ENCODE results near the gene MAP6D1. TPM values are rescaled to one million over a fixed set of nuclear protein-coding genes. Genes with fewer than 3 reads are reported as not detected.
A peak's percentile ranks its signal among the peaks of the same experiment; 100 is the strongest.

The MAP6D1 gene
- total and polyA plus RNA-seq, 7 experiments from 2014 or later = 0.81 to 2.9 (median 1.2) TPM; not detected in 2

GRCh38 chr3:183827809-183828537 lies 2.6 kb upstream of the MAP6D1 start:
- DNase-seq = no peak
- H3K4me3 Mint-ChIP-seq = peak overlapping the region in 1 of 10 donors; percentile 1
- Histone ChIP-seq H3K4me3 (ENCODE audit: low read length) (no peak overlapping the region), H3K27me3 (ENCODE audit: control insufficient read depth in 2 of 2, insufficient read depth in 2 of 2, low read length in 2 of 2) (no peaks in the 10 kb centered on the region), H3K4me1 (ENCODE audit: control insufficient read depth in 2 of 2, insufficient read depth in 2 of 2, low read length in 2 of 2) (peaks cover 7 to 11% of the 10 kb centered on the region in 2 donors), H3K9me3 (ENCODE audit: control insufficient read depth in 2 of 3, low read length in 3 of 3) (no peaks in the 10 kb centered on the region), H3K36me3 (ENCODE audit: control insufficient read depth in 2 of 3, insufficient read depth in 3 of 3, low read length in 3 of 3) (peaks cover 0 to 28% (median 4%) of the 10 kb centered on the region in 3 experiments), H3K27ac (ENCODE audit: low read depth, low read length) (no peak overlapping the region)
- ATAC-seq = no peak
- H3K4me1 Mint-ChIP-seq = peaks cover 5 to 15% (median 11%) of the 10 kb centered on the region in 7 donors
- H3K9me3 Mint-ChIP-seq = peaks cover 0 to 4% (median 0%) of the 10 kb centered on the region in 11 donors
- peaks cover 0 to 13% (median 3%) of the 10 kb centered on the region in 5 donors for H3K36me3 Mint-ChIP-seq
- intact Hi-C loops (cut with micrococcal nuclease) = loop anchor here in 1 of 2 donors (1.0 kb wide), 1 partner anchor 12 kb away; no protein-coding TSS in a partner anchor
- H3K27me3 Mint-ChIP-seq = peaks cover 0 to 18% (median 0%) of the 10 kb centered on the region in 5 donors
- CTCF ChIA-PET = interaction anchor here (1.2 kb wide), 1 partner anchor 57 kb away, joined by 4 read pairs; the partner anchor contains the start of gene PARL
- H3K27ac Mint-ChIP-seq = peak overlapping the region in 3 of 9 donors; percentile 10 to 71 (median 25)
- POLR2A ChIA-PET = no interaction called here

GRCh38 chr3:183826448-183827250 lies 1.3 kb upstream of the MAP6D1 start:
- H3K4me3 ChIP-seq (ENCODE audit: low read length) = no peak overlapping the region
- peaks cover 0 to 22% (median 0%) of the 10 kb centered on the region in 5 donors for H3K27me3 Mint-ChIP-seq
- H3K36me3 ChIP-seq (ENCODE audit: control insufficient read depth in 2 of 3, insufficient read depth in 3 of 3, low read length in 3 of 3) = peaks cover 0 to 21% (median 4%) of the 10 kb centered on the region in 3 experiments
- peaks cover 5 to 15% (median 14%) of the 10 kb centered on the region in 7 donors for H3K4me1 Mint-ChIP-seq
- peak overlapping the region; percentile 54 to 87 (median 76) for H3K4me3 Mint-ChIP-seq
- no peaks in the 10 kb centered on the region for H3K27me3 ChIP-seq (ENCODE audit: control insufficient read depth in 2 of 2, insufficient read depth in 2 of 2, low read length in 2 of 2)
- POLR2A ChIA-PET = interaction anchor here (1.7 kb wide), 1 partner anchor 11 kb away, joined by 4 read pairs; no protein-coding TSS in a partner anchor
- no peak for ATAC-seq
- DNase-seq = peak in 1 of 9 donors; percentile 4
- H3K4me1 ChIP-seq (ENCODE audit: control insufficient read depth in 2 of 2, insufficient read depth in 2 of 2, low read length in 2 of 2) = peaks cover 7 to 11% of the 10 kb centered on the region in 2 donors
- intact Hi-C loops (cut with micrococcal nuclease) = no loop called here
- peak overlapping the region in 8 of 9 donors; percentile 1 to 76 (median 48) for H3K27ac Mint-ChIP-seq
- H3K27ac ChIP-seq (ENCODE audit: low read depth, low read length) = no peak overlapping the region
- CTCF ChIA-PET = interaction anchor here (0.8 kb wide), 1 partner anchor 58 kb away, joined by 3 read pairs; the partner anchor contains the start of gene PARL
- H3K9me3 ChIP-seq (ENCODE audit: control insufficient read depth in 2 of 3, low read length in 3 of 3) = no peaks in the 10 kb centered on the region
- H3K9me3 Mint-ChIP-seq = peaks cover 0 to 4% (median 0%) of the 10 kb centered on the region in 11 donors
- peaks cover 0 to 7% (median 3%) of the 10 kb centered on the region in 5 donors for H3K36me3 Mint-ChIP-seq

GRCh38 chr3:183824761-183825455 lies 469 bp downstream of the MAP6D1 start:
- H3K4me3 ChIP-seq (ENCODE audit: low read length) = peak overlapping the region; percentile 56
- H3K27me3 ChIP-seq (ENCODE audit: control insufficient read depth in 2 of 2, insufficient read depth in 2 of 2, low read length in 2 of 2) = no peaks in the 10 kb centered on the region
- peaks cover 0 to 4% (median 0%) of the 10 kb centered on the region in 11 donors for H3K9me3 Mint-ChIP-seq
- no peaks in the 10 kb centered on the region for H3K9me3 ChIP-seq (ENCODE audit: control insufficient read depth in 2 of 3, low read length in 3 of 3)
- POLR2A ChIA-PET = interaction anchor here (1.7 kb wide), 1 partner anchor 10 kb away, joined by 4 read pairs; no protein-coding TSS in a partner anchor
- peaks cover 0 to 22% (median 0%) of the 10 kb centered on the region in 5 donors for H3K27me3 Mint-ChIP-seq
- CTCF ChIA-PET = interaction anchor here (0.7 kb wide), 1 partner anchor 11 kb away, joined by 3 read pairs; no protein-coding TSS in a partner anchor
- ATAC-seq (peak; percentile 40), DNase-seq (peak in 5 of 9 donors; percentile 5 to 39 (median 19))
- peak overlapping the region in 3 of 9 donors; percentile 15 to 67 (median 32) for H3K27ac Mint-ChIP-seq
- H3K27ac ChIP-seq (ENCODE audit: low read depth, low read length) = peak overlapping the region; percentile 55
- H3K4me1 Mint-ChIP-seq = peaks cover 5 to 15% (median 14%) of the 10 kb centered on the region in 7 donors
- intact Hi-C loops (cut with micrococcal nuclease) = loop anchor here (1.0 kb wide), 1 partner anchor 59 kb away; the partner anchor contains the start of gene PARL (in 2 of the 2)
- H3K4me3 Mint-ChIP-seq = peak overlapping the region; percentile 69 to 90 (median 82)
- peaks cover 7 to 11% of the 10 kb centered on the region in 2 donors for H3K4me1 ChIP-seq (ENCODE audit: control insufficient read depth in 2 of 2, insufficient read depth in 2 of 2, low read length in 2 of 2)
- peaks cover 0 to 9% (median 0%) of the 10 kb centered on the region in 3 experiments for H3K36me3 ChIP-seq (ENCODE audit: control insufficient read depth in 2 of 3, insufficient read depth in 3 of 3, low read length in 3 of 3)
- H3K36me3 Mint-ChIP-seq = peaks cover 0 to 3% (median 0%) of the 10 kb centered on the region in 5 donors

GRCh38 chr3:183823963-183824362 lies 1.4 kb downstream of the MAP6D1 start:
- Mint-ChIP-seq H3K27ac (peak overlapping the region in 7 of 9 donors; percentile 14 to 73 (median 32)), H3K9me3 (peaks cover 0 to 4% (median 0%) of the 10 kb centered on the region in 11 donors), H3K36me3 (peaks cover 0 to 3% (median 0%) of the 10 kb centered on the region in 5 donors), H3K27me3 (peaks cover 0 to 22% (median 0%) of the 10 kb centered on the region in 5 donors), H3K4me3 (peak overlapping the region; percentile 69 to 90 (median 82)), H3K4me1 (peaks cover 5 to 15% (median 14%) of the 10 kb centered on the region in 7 donors)
- intact Hi-C loops (cut with micrococcal nuclease) = no loop called here
- no peak for DNase-seq
- H3K4me1 ChIP-seq (ENCODE audit: control insufficient read depth in 2 of 2, insufficient read depth in 2 of 2, low read length in 2 of 2) = peaks cover 7 to 11% of the 10 kb centered on the region in 2 donors
- ChIA-PET POLR2A (no interaction called here), CTCF (no interaction called here)
- H3K4me3 ChIP-seq (ENCODE audit: low read length) = no peak overlapping the region
- H3K27me3 ChIP-seq (ENCODE audit: control insufficient read depth in 2 of 2, insufficient read depth in 2 of 2, low read length in 2 of 2) = no peaks in the 10 kb centered on the region
- H3K36me3 ChIP-seq (ENCODE audit: control insufficient read depth in 2 of 3, insufficient read depth in 3 of 3, low read length in 3 of 3) = peaks cover 0 to under 1% (median 0%) of the 10 kb centered on the region in 3 experiments
- no peak for ATAC-seq
- H3K9me3 ChIP-seq (ENCODE audit: control insufficient read depth in 2 of 3, low read length in 3 of 3) = no peaks in the 10 kb centered on the region
- H3K27ac ChIP-seq (ENCODE audit: low read depth, low read length) = no peak overlapping the region

GRCh38 chr3:183822631-183823030 lies 2.7 kb downstream of the MAP6D1 start:
- H3K36me3 Mint-ChIP-seq = peaks cover 0 to 1% (median 0%) of the 10 kb centered on the region in 5 donors
- peaks cover 7 to 11% of the 10 kb centered on the region in 2 donors for H3K4me1 ChIP-seq (ENCODE audit: control insufficient read depth in 2 of 2, insufficient read depth in 2 of 2, low read length in 2 of 2)
- peaks cover 0 to 22% (median 0%) of the 10 kb centered on the region in 5 donors for H3K27me3 Mint-ChIP-seq
- H3K9me3 ChIP-seq (ENCODE audit: control insufficient read depth in 2 of 3, low read length in 3 of 3) = no peaks in the 10 kb centered on the region
- no peak overlapping the region for H3K27ac ChIP-seq (ENCODE audit: low read depth, low read length)
- no peak for DNase-seq
- ATAC-seq = no peak
- H3K36me3 ChIP-seq (ENCODE audit: control insufficient read depth in 2 of 3, insufficient read depth in 3 of 3, low read length in 3 of 3) = no peaks in the 10 kb centered on the region
- H3K27ac Mint-ChIP-seq = no peak overlapping the region
- H3K4me3 ChIP-seq (ENCODE audit: low read length) = no peak overlapping the region
- no peaks in the 10 kb centered on the region for H3K27me3 ChIP-seq (ENCODE audit: control insufficient read depth in 2 of 2, insufficient read depth in 2 of 2, low read length in 2 of 2)
- H3K9me3 Mint-ChIP-seq = peaks cover 0 to 4% (median 0%) of the 10 kb centered on the region in 11 donors
- H3K4me3 Mint-ChIP-seq = peak overlapping the region in 3 of 10 donors; percentile 21 to 29 (median 25)
- ChIA-PET POLR2A (no interaction called here), CTCF (interaction anchor here (0.6 kb wide), 1 partner anchor 192 kb away, joined by 3 read pairs; no protein-coding TSS in a partner anchor)
- intact Hi-C loops (cut with micrococcal nuclease) = no loop called here
- H3K4me1 Mint-ChIP-seq = peaks cover 5 to 15% (median 14%) of the 10 kb centered on the region in 7 donors

All from naive thymus-derived CD4-positive, alpha-beta T cell (primary cell).